A673 (cell line): ENCODE data around the gene MVB12B. TPM values are rescaled to one million over a fixed set of nuclear protein-coding genes. Genes with fewer than 3 reads are reported as not detected.

Experiments used
- BruUV-seq: library from RNA; stranded (reverse); fragments of 400-500 nt; replicated peaks from 2 replicates; lab custom pipeline; 2021; lab: Mats Ljungman, UMichigan
- CTCF ChIA-PET: fragments of 300-600 bp; sonication (Branson Sonifier 250); formaldehyde crosslinking; loops from one replicate; lab custom pipeline; 2022; ENCODE audit warnings: antibody characterized with exemption; lab: Charles Lee
- POLR2A ChIA-PET: fragments of 300-600 bp; sonication (Branson Sonifier 250); formaldehyde crosslinking; loops from one replicate; lab custom pipeline; 2022; ENCODE audit warnings: antibody characterized with exemption; ENCODE audit not compliant: low non-redundant PET; lab: Charles Lee
- DNase-seq: peaks from one replicate; pipeline ENCODE4 v3.0.0-alpha.2; 2015; ENCODE audit warnings: low spot score
- H3K27ac ChIP-seq: fragments of 200-600 bp; sonication (generic); 2 replicates; pipeline ENCODE4 v1.5.1; 2016; ENCODE audit warnings: mixed run types, low read depth, mild to moderate bottlenecking, mixed read lengths, antibody characterized with exemption, low read length; ENCODE audit not compliant: poor library complexity, severe bottlenecking
- H3K27me3 ChIP-seq: fragments of 200-600 bp; sonication (generic); replicated peaks from 2 replicates; pipeline ENCODE4 v1.6.1; 2017; ENCODE audit warnings: mixed run types, low read depth, mild to moderate bottlenecking, mixed read lengths, antibody characterized with exemption, low read length; ENCODE audit not compliant: insufficient read depth, poor library complexity
- H3K36me3 ChIP-seq: fragments of 200-600 bp; sonication (generic); 2 replicates; pipeline ENCODE4 v1.6.1; 2016; ENCODE audit warnings: mixed run types, mild to moderate bottlenecking, mixed read lengths, antibody characterized with exemption, low read length; ENCODE audit not compliant: insufficient read depth, poor library complexity, severe bottlenecking
- H3K4me1 ChIP-seq: fragments of 200-600 bp; sonication (generic); 2 replicates; pipeline ENCODE4 v1.6.1; 2017; ENCODE audit warnings: mixed run types, mild to moderate bottlenecking, mixed read lengths, antibody characterized with exemption, low read length; ENCODE audit not compliant: insufficient read depth, poor library complexity, severe bottlenecking
- H3K4me3 ChIP-seq: fragments of 200-600 bp; sonication (generic); 2 replicates; pipeline ENCODE4 v1.5.1; 2016; ENCODE audit warnings: low read depth, mixed run types, mild to moderate bottlenecking, mixed read lengths, low read length; ENCODE audit not compliant: poor library complexity, severe bottlenecking
- H3K9me3 ChIP-seq: fragments of 200-600 bp; sonication (generic); 2 replicates; pipeline ENCODE4 v1.6.1; 2016; ENCODE audit warnings: mixed run types, low read depth, mild to moderate bottlenecking, mixed read lengths, antibody characterized with exemption, low read length; ENCODE audit not compliant: poor library complexity, severe bottlenecking
- EZH2 ChIP-seq: fragments of 200-600 bp; sonication (generic); IDR thresholded peaks from 2 replicates; pipeline ENCODE4 v1.6.1; 2017; ENCODE audit warnings: borderline replicate concordance, low read depth, mild to moderate bottlenecking, mixed read lengths, antibody characterized with exemption, low read length; ENCODE audit not compliant: poor library complexity, severe bottlenecking
- intact Hi-C: fragments of 100-400 bp; cut with micrococcal nuclease; formaldehyde crosslinking; loops from one replicate; pipeline ENCODE4 v1.10.0; 2022; ENCODE audit not compliant: unreplicated experiment
- total RNA-seq: library from RNA; stranded (reverse); gene quantifications from 2 replicates; pipeline ENCODE4 v1.2.3, GENCODE V29; 2021
- TF ChIP-seq, protein P1 (sequence below): fragments of 300-800, 200-600 bp; sonication (generic); conservative IDR thresholded peaks from 2 replicates; pipeline ENCODE4 v1.5.1; 2017; ENCODE audit warnings: low read depth, mild to moderate bottlenecking, antibody characterized with exemption, low read length, moderate library complexity, mixed read lengths

MVB12B gene
- total RNA-seq, 1 experiment from 2014 or later: 12.3 TPM

DNA sequence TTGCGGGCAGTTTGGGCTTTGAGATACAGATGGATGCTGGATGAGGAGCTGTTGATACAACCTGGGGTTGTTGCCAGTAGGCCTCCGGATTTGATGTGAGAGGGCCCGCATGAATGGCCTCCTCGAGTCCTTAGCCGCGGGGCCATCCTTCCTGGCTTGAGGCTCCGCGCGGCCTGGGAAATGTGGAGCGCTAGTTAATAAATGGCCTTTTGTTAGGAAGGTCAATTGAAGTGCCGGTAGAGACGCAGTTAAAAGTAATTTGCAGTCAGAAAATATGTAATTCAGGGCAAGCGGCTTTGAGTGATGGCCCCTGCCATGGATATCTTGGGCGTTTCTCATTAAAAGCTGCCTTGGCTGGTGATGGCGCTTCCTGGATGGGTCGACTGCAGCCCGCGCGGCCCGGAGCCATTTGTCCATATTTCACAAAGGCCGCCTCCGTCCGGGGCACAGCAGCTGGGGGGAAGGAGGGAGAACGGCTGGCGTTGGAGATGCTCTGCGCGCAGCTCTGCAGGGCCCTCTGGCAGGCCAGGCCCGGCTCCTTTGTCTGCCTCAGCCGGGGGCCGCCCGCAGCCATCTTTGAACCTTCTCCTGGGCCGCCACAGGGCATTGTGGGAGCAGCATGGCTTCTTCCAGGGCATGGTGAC is 11.2 kb downstream of the MVB12B start:
- H3K4me1 ChIP-seq: peaks cover 16% of the 10 kb centered on the region
- no peaks in the 10 kb centered on the region for H3K36me3 ChIP-seq
- no peaks in the 10 kb centered on the region for H3K27me3 ChIP-seq
- no peak overlapping the region for H3K27ac ChIP-seq
- no TSS peak for BruUV-seq
- no peak overlapping the region for H3K4me3 ChIP-seq
- no peak for TF ChIP-seq EZH2
- TF ChIP-seq, protein P1, sequence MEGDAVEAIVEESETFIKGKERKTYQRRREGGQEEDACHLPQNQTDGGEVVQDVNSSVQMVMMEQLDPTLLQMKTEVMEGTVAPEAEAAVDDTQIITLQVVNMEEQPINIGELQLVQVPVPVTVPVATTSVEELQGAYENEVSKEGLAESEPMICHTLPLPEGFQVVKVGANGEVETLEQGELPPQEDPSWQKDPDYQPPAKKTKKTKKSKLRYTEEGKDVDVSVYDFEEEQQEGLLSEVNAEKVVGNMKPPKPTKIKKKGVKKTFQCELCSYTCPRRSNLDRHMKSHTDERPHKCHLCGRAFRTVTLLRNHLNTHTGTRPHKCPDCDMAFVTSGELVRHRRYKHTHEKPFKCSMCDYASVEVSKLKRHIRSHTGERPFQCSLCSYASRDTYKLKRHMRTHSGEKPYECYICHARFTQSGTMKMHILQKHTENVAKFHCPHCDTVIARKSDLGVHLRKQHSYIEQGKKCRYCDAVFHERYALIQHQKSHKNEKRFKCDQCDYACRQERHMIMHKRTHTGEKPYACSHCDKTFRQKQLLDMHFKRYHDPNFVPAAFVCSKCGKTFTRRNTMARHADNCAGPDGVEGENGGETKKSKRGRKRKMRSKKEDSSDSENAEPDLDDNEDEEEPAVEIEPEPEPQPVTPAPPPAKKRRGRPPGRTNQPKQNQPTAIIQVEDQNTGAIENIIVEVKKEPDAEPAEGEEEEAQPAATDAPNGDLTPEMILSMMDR: no peak
- intact Hi-C loops: no loop called here
- DNase-seq: no peak
- CTCF ChIA-PET: no interaction called here
- POLR2A ChIA-PET: no interaction called here
- no peaks in the 10 kb centered on the region for H3K9me3 ChIP-seq

DNA sequence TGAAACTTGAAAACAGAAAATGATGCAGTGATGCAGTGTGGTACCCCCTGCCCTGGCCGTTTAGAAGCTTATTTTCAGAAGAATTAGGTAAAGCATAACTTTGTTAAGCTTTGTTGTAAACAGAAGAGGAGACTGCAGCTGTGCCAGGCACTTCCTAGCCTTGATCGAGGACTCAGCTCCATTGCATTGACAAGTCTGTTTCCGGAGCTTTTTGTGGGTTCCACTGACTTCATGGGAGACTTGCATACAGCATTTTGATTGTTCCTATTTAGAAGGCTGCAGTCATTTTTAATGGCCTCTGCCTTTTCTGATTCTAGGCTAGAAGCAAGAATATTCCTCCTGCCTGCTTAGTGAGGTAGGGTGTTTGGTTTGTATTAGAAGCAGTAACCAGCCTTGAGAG is 12.3 kb downstream of the MVB12B start:
- Histone ChIP-seq H3K27me3 (no peaks in the 10 kb centered on the region), H3K27ac (no peak overlapping the region), H3K36me3 (no peaks in the 10 kb centered on the region), H3K4me3 (no peak overlapping the region), H3K9me3 (no peaks in the 10 kb centered on the region), H3K4me1 (peaks cover 16% of the 10 kb centered on the region)
- intact Hi-C loops: no loop called here
- POLR2A ChIA-PET: no interaction called here
- DNase-seq: no peak
- CTCF ChIA-PET: no interaction called here
- BruUV-seq: no TSS peak
- TF ChIP-seq, protein P1: no peak
- TF ChIP-seq EZH2: no peak

DNA sequence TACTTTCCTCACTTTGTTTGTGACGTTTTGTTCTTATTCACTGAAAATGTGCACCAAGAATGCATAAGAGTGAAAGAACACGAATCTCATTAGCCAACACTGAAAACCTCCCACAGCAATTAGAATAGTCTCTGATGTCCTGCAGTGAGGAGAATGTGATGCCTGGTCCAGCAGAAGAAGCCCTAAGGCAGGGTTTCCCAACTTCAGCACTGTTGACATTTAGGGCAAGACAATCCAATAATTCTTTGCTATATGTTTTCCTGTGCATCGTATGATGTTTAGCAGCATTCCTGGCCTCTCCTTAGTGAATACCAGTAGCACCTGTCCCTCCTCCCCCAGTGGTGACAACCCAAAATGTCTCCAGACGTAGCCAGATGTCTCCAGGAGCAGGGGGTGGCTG is 14.8 kb downstream of the MVB12B start:
- H3K36me3 ChIP-seq: no peaks in the 10 kb centered on the region
- H3K9me3 ChIP-seq: no peaks in the 10 kb centered on the region
- H3K4me3 ChIP-seq: no peak overlapping the region
- peaks cover 16% of the 10 kb centered on the region for H3K4me1 ChIP-seq
- ChIA-PET CTCF (no interaction called here), POLR2A (no interaction called here)
- H3K27ac ChIP-seq: no peak overlapping the region
- intact Hi-C loops: no loop called here
- no peaks in the 10 kb centered on the region for H3K27me3 ChIP-seq
- BruUV-seq: no TSS peak
- DNase-seq: no peak
- TF ChIP-seq, protein P1: no peak
- no peak for TF ChIP-seq EZH2
